ENCODE measurements around the gene EPHB6. TPM values are rescaled to one million over a fixed set of nuclear protein-coding genes. Genes with fewer than 3 reads are reported as not detected.

Gene EPHB6
- total RNA-seq, 1 experiment from 2014 or later: 12.6 TPM

GRCh38 chr7:142862351-142862750 lies 7.5 kb downstream of the EPHB6 start (continued):
- no peak for TF ChIP-seq YY1 (IDR thresholded peaks at IDR 0.05; ENCODE audit: extremely low read depth, insufficient replicate concordance, low read depth, low read length)
- no peak for TF ChIP-seq POLR2A (IDR thresholded peaks at IDR 0.05; ENCODE audit: borderline replicate concordance, extremely low read depth, insufficient read depth, insufficient read length)
- no peak for TF ChIP-seq SIN3A (IDR thresholded peaks at IDR 0.05; ENCODE audit: low read depth)

GRCh38 chr7:142862786-142863400 lies 8.0 kb downstream of the EPHB6 start:
- CTCF ChIA-PET: interaction anchor here (1.5 kb wide), 1 partner anchor 10 kb away, joined by 4 read pairs; no protein-coding TSS in a partner anchor
- RAD21 ChIA-PET (ENCODE audit: low non-redundant PET in 1 of 2, low total read pairs in 2 of 2, uncharacterized antibody in 2 of 2, unreplicated experiment in 2 of 2): no interaction called here
- no peak overlapping the region for H3K4me2 ChIP-seq (ENCODE audit: low read length)
- no peak overlapping the region for H3K4me3 ChIP-seq (replicated peaks in 1 of 2; ENCODE audit: low read depth in 1 of 2, low read length in 2 of 2)
- no peak overlapping the region for H3K9ac ChIP-seq (ENCODE audit: low read length)
- intact Hi-C loops (cut with micrococcal nuclease): no loop called here
- H3K9me2 ChIP-seq (ENCODE audit: insufficient read depth): no peaks in the 10 kb centered on the region
- POLR2A ChIA-PET: no interaction called here
- no peaks in the 10 kb centered on the region for H4K20me1 ChIP-seq (ENCODE audit: insufficient read depth)
- DNase-seq (ENCODE audit: low read depth, low spot score) (no peak), ATAC-seq (no peak)
- H3K27ac ChIP-seq (ENCODE audit: low read depth, low read length): no peak overlapping the region
- no peak for TF ChIP-seq SIN3A (IDR thresholded peaks at IDR 0.05; ENCODE audit: low read depth)
- no peak for TF ChIP-seq POLR2A (IDR thresholded peaks at IDR 0.05; ENCODE audit: borderline replicate concordance, extremely low read depth, insufficient read depth, insufficient read length)
- no peak for TF ChIP-seq CEBPB (IDR thresholded peaks at IDR 0.05; ENCODE audit: low read depth)
- TF ChIP-seq POLR2AphosphoS5 (IDR thresholded peaks at IDR 0.05; ENCODE audit: low read depth, low read length): no peak
- TF ChIP-seq TCF7L2 (IDR thresholded peaks at IDR 0.05; ENCODE audit: borderline replicate concordance, extremely low read depth, insufficient read depth, insufficient read length): no peak
- no peak for TF ChIP-seq ZNF274 (IDR thresholded peaks at IDR 0.05; ENCODE audit: low read depth, low read length)
- TF ChIP-seq FOSL1 (IDR thresholded peaks at IDR 0.05; ENCODE audit: low read depth): no peak
- TF ChIP-seq EZH2phosphoT487 (IDR thresholded peaks at IDR 0.05; ENCODE audit: borderline replicate concordance): no peak
- no peak for TF ChIP-seq REST (IDR thresholded peaks at IDR 0.05; ENCODE audit: low read depth)
- BruUV-seq (replicated peaks): no TSS peak
- H3K79me2 ChIP-seq (ENCODE audit: insufficient read depth, low read length): no peaks in the 10 kb centered on the region
- no peaks in the 10 kb centered on the region for H3K27me3 ChIP-seq (ENCODE audit: insufficient read depth, low read length)
- H3K9me3 ChIP-seq (ENCODE audit: control insufficient read depth in 1 of 2, insufficient read depth in 1 of 2, low read depth in 1 of 2, low read length in 2 of 2): no peaks in the 10 kb centered on the region
- H3K4me1 ChIP-seq (ENCODE audit: control insufficient read depth in 1 of 2, insufficient read depth in 2 of 2, low read length in 2 of 2): peaks cover 5% of the 10 kb centered on the region in 2 experiments
- H3K36me3 ChIP-seq (ENCODE audit: control insufficient read depth in 1 of 2, insufficient read depth in 2 of 2, low read length in 2 of 2): no peaks in the 10 kb centered on the region
- no peak overlapping the region for H2AFZ ChIP-seq (ENCODE audit: low read depth, low read length, poor library complexity, severe bottlenecking)
